Natural killer cell treated with Interleukin-12 subunit alpha and Interleukin-12 subunit beta and Interleukin-15 and Interleukin-18, amount 100 ng/mL, for 72 hours (primary cell): Measurements from ENCODE around the gene KIF15. TPM values are rescaled to one million over a fixed set of nuclear protein-coding genes. Genes with fewer than 3 reads are reported as not detected.
"Not testable (repeated sequence)": the region's sequence is repeated elsewhere in the genome, so short reads cannot be mapped to it uniquely, and the experiment has no call there.

ENCODE experiments used
- ATAC-seq, 2 donors: fragments of 150-1000 bp; cut with Tn5 transposase in 1 of 2; sonication (Bioruptor Pico), chemical (Tn5 transposase) in 1 of 2; 2 replicates each; pipeline ENCODE4 v1.10.0; 2021
- DNase-seq: peaks from one replicate; pipeline ENCODE4 v3.0.0; 2022; ENCODE audit warnings: low spot score
- H3K27ac Mint-ChIP-seq, 2 donors: 1 replicate in 1 of 2; 2 replicates in 1 of 2; pipeline ENCODE4 v1.8.0; 2022; ENCODE audit warnings: mixed read lengths in 2 of 2, mild to moderate bottlenecking in 1 of 2, moderate library complexity in 1 of 2
- H3K27me3 Mint-ChIP-seq, 2 donors: 1 replicate in 1 of 2; 2 replicates in 1 of 2; pipeline ENCODE4 v1.8.0; 2022; ENCODE audit warnings: mixed read lengths in 2 of 2
- H3K36me3 Mint-ChIP-seq: one replicate; pipeline ENCODE4 v1.8.0; 2022; ENCODE audit warnings: mixed read lengths
- H3K4me1 Mint-ChIP-seq, 2 donors: 1 replicate in 1 of 2; 2 replicates in 1 of 2; pipeline ENCODE4 v1.8.0; 2022; ENCODE audit warnings: low read depth in 2 of 2, mixed read lengths in 2 of 2, mild to moderate bottlenecking in 1 of 2
- H3K4me3 Mint-ChIP-seq: one replicate; pipeline ENCODE4 v1.8.0; 2022; ENCODE audit warnings: mixed read lengths
- H3K9me3 Mint-ChIP-seq: 2 replicates; pipeline ENCODE4 v1.8.0; 2022; ENCODE audit warnings: mixed read lengths
- total RNA-seq, 2 donors: library from RNA; stranded (reverse); gene quantifications; one replicate each; pipeline ENCODE4 v1.2.3, GENCODE V29; 2022

KIF15 gene
- total RNA-seq, 2 donors from 2014 or later = 12.3 to 27.2 TPM

DNA sequence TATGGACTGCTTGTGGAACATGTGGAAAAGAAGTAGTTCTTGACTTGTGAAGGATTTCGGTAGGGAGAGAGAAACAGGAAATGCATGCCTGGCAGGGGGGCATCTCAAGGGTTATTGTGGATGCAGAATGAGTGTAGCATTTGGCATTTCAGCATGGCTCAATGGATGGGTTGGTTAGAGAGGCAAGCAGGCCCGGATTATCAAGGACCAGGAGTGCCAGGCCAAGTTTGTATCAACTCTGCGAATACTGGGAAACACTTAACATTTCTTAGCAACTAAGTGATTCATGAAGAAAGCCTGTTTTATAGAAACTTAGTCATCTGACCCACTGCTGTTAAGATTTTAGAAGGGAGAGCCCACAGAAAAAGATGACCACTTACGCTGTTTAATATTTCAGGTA, 33.6 kb downstream of the KIF15 start:
- Mint-ChIP-seq H3K4me1 (no peaks in the 10 kb centered on the region), H3K9me3 (no peaks in the 10 kb centered on the region), H3K36me3 (no peaks in the 10 kb centered on the region), H3K27ac (no peak overlapping the region), H3K27me3 (no peaks in the 10 kb centered on the region), H3K4me3 (no peak overlapping the region)
- no peak for ATAC-seq
- no peak for DNase-seq

DNA sequence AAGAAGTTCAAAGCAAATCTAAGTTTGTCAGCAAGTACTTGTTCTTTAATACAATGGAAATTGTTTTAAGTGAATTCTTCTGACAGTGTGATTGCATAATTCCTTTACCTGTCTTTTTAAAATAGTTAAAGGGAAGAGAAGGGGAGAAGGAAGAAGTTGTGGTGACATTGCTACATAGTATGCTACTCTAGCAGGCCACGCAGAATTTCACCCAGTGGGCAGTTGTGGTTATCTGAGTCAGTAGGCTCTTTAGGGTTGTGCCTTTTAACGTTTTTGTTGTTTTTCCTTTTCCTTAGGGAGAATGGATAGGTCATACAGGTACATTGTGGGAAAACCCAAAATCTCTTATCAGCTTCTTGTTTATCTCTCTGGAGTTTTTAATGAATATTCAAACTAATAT, 40.4 kb downstream of the KIF15 start:
- no peak overlapping the region for H3K4me3 Mint-ChIP-seq
- ATAC-seq = no peak
- peaks cover 0 to 3% of the 10 kb centered on the region in 2 donors for H3K4me1 Mint-ChIP-seq
- peaks cover 6% of the 10 kb centered on the region for H3K36me3 Mint-ChIP-seq
- DNase-seq = no peak
- no peaks in the 10 kb centered on the region for H3K27me3 Mint-ChIP-seq
- no peak overlapping the region for H3K27ac Mint-ChIP-seq
- no peaks in the 10 kb centered on the region for H3K9me3 Mint-ChIP-seq

DNA sequence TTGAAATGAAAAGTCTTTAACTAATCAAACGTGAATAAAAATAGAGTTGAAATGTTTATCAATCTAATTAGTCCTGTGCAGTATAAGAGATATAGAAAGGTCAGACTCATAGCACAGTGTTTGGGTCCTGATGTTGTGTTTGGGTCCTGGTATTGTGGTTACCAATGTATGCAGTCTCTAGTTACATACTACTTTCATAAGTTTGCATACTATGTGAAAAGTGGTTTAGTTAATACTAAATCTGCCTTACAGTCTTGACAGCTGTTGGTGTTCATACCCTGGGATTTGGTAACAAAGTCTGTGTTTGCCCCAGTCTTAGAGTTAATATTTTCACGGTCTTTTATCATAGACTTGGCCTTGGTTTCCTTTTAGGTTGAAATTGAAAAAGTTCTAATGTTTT, 41.7 kb downstream of the KIF15 start:
- H3K9me3 Mint-ChIP-seq = no peaks in the 10 kb centered on the region
- no peak for ATAC-seq
- H3K27me3 Mint-ChIP-seq = no peaks in the 10 kb centered on the region
- no peak overlapping the region for H3K27ac Mint-ChIP-seq
- H3K4me3 Mint-ChIP-seq = no peak overlapping the region
- no peak for DNase-seq
- peaks cover 6% of the 10 kb centered on the region for H3K36me3 Mint-ChIP-seq
- peaks cover 0 to 3% of the 10 kb centered on the region in 2 donors for H3K4me1 Mint-ChIP-seq

DNA sequence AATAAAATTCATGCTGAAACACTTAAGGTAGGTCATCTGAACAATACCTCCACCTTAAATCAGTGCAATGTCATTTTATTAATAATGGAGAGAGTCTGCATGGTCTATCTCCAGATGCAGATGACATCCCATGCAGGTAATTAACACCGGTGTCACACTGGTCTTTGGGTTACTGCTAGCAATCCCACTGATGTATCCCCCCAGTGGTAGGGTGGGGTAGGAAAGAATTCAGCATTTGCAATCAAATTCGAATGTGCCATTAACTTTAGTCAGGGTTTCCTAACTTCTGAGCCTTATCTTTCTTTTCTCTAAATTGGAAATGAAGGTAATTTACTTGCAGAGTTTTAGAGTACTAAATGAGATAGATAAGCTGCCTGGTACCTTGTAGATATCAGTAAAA, 44.4 kb downstream of the KIF15 start:
- Mint-ChIP-seq H3K4me1 (peaks cover 0 to 3% of the 10 kb centered on the region in 2 donors), H3K9me3 (no peaks in the 10 kb centered on the region), H3K36me3 (peaks cover 6% of the 10 kb centered on the region), H3K27ac (no peak overlapping the region), H3K4me3 (no peak overlapping the region), H3K27me3 (no peaks in the 10 kb centered on the region)
- no peak for DNase-seq
- ATAC-seq = no peak

DNA sequence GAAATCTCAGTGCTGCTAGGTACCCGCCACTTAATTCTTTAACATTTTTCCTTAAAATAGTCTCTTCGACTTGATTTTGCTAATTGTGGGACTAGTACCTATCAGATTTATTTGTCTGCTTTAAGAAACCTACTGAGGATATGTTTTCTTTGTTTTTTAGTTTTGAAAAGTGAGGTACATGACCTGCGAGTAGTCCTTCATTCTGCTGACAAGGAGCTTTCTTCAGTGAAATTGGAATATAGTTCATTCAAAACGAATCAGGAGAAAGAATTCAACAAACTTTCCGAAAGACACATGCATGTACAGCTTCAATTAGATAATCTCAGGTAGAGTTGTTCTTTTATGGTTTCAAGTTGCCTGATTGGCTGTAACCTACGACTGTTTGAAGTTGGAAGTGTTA, 53.2 kb downstream of the KIF15 start:
- Mint-ChIP-seq H3K9me3 (peaks cover 3% of the 10 kb centered on the region), H3K27me3 (no peaks in the 10 kb centered on the region), H3K4me3 (no peak overlapping the region), H3K36me3 (peaks cover 24% of the 10 kb centered on the region), H3K4me1 (no peaks in the 10 kb centered on the region), H3K27ac (no peak overlapping the region)
- DNase-seq = no peak
- ATAC-seq = no peak

DNA sequence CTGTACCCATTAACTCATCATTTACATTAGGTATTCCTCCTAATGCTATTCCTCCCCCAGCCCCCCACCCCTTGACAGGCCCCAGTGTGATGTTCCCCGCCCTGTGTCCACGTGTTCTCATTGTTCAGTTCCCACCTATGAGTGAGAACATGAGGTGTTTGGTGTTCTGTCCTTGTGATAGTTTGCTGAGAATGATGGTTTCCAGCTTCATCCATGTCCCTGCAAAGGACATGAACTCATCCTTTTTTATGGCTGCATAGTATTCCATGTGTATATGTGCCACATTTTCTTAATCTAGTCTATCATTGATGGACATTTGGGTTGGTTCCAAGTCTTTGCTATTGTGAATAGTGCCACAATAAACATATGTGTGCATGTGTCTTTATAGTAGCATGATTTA, 54.7 kb downstream of the KIF15 start:
- not testable (repeated sequence) for DNase-seq, H3K4me3 Mint-ChIP-seq, H3K9me3 Mint-ChIP-seq, ATAC-seq, H3K27ac Mint-ChIP-seq, H3K4me1 Mint-ChIP-seq, H3K27me3 Mint-ChIP-seq
- H3K36me3 Mint-ChIP-seq = peaks cover 24% of the 10 kb centered on the region

DNA sequence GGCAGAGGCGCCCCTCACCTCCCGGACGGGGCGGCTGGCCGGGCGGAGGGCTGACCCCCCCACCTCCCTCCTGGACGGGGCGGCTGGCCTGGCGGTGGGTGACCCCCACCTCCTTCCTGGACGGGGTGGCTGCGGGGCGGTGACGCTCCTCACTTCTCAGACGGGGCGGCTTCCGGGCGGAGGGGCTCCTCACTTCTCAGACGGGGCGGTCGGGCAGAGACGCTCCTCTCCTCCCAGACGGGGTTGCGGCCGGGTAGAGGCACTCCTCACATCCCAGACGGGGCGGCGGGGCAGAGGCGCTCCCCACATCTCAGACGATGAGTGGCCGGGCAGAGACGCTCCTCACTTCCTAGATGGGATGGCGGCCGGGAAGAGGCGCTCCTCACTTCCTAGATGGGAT, 59.6 kb downstream of the KIF15 start:
- not testable (repeated sequence) for H3K9me3 Mint-ChIP-seq, H3K27ac Mint-ChIP-seq, DNase-seq, ATAC-seq, H3K27me3 Mint-ChIP-seq, H3K4me3 Mint-ChIP-seq, H3K4me1 Mint-ChIP-seq
- peaks cover 30% of the 10 kb centered on the region for H3K36me3 Mint-ChIP-seq

DNA sequence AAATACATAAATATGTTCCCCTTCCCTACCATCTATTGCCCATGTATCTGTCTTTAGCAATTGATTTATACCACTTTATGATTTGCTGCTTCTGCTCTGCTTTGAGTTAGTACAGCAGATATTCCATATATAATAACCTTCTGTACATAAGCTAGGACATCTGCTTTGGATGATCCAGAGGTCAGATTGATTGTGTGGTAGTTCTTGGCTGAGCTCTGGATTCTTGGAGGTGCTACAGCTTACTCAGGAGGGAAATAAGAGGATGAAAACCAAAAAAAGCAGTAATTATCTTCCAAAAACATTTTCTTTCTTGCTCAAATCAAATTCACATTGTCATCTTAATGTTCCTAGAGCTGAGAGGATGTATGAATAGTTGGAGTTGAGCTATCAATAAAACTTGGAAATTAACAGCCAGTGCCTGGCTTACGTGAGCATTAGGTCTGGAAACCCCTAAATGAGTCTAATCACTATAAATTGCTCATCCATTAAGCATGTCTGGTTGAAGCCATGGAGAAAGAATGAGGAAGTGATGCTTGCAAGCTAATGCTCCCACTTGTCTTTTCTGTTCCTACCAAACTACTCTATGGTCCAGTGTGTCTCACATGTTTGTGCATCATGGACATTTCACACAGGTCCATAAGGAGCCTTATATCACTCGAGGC, 63.8 kb downstream of the KIF15 start:
- no peaks in the 10 kb centered on the region for H3K9me3 Mint-ChIP-seq
- no peak for DNase-seq
- no peak overlapping the region for H3K4me3 Mint-ChIP-seq
- no peak for ATAC-seq
- peak overlapping the region in 1 of 2 donors; percentile 61 for H3K27ac Mint-ChIP-seq
- no peaks in the 10 kb centered on the region for H3K4me1 Mint-ChIP-seq
- peaks cover 6% of the 10 kb centered on the region for H3K36me3 Mint-ChIP-seq
- no peaks in the 10 kb centered on the region for H3K27me3 Mint-ChIP-seq

DNA sequence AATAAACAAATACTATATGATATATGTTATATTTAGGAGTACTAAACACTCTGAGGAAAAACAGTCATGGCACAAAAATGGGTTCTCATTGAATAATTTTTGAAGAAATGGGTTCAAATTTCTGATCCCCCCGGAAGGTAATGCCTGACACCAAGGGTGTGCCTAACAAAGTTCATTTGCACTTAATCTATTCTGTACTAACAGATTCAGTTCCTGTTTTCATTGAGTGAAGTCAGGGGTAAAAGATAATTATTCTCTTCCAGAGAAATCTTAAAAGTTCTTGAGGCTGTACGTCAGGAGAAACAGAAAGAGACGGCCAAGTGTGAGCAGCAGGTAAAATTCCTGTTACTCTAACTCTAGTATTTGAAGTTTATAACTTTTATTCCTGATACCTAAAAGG, 65.6 kb downstream of the KIF15 start:
- no peak for DNase-seq
- H3K27me3 Mint-ChIP-seq = no peaks in the 10 kb centered on the region
- no peak overlapping the region for H3K27ac Mint-ChIP-seq
- H3K9me3 Mint-ChIP-seq = no peaks in the 10 kb centered on the region
- peaks cover 6% of the 10 kb centered on the region for H3K36me3 Mint-ChIP-seq
- no peak overlapping the region for H3K4me3 Mint-ChIP-seq
- no peaks in the 10 kb centered on the region for H3K4me1 Mint-ChIP-seq
- ATAC-seq = no peak

DNA sequence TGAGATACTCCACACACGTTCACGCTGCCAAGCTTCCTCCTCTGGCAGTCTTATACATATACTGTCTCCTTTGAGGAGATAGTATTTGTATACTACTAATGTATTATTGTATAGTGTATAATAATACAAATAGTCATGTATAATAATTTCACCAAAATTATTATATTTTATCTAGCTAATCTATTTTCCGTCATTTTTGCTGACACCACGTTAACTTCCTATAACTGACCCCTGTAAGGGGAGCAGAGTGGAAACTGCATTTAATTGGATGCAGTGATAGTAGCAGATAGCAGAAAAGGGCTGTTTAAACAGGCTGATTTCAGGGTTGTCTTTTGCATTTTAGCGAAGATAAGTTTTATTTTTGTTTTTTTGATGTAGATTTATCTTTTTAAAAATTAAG, 69.6 kb downstream of the KIF15 start:
- Mint-ChIP-seq H3K9me3 (no peaks in the 10 kb centered on the region), H3K4me1 (no peaks in the 10 kb centered on the region), H3K36me3 (peaks cover 7% of the 10 kb centered on the region), H3K4me3 (no peak overlapping the region), H3K27ac (no peak overlapping the region), H3K27me3 (no peaks in the 10 kb centered on the region)
- no peak for DNase-seq
- no peak for ATAC-seq

DNA sequence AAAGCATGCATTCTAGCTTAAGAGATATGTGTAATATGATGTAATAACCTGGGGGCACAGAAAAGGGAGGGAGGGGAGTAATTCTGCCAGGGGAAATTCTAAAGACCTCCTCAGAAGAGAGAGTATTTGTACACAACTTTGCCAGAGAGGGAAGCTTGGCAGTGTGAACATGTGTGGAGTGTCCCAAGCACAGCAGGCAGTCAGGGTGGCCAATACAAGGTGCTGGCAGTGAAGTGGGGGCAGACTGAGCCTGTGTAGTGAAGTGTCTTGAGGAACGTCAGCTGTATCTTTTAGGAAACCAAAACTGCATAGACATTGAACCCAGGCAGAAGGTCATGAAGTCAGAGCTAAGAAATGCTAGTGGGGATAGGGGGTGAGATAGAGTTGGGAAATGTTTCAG, 70.4 kb downstream of the KIF15 start:
- no peak for ATAC-seq
- Mint-ChIP-seq H3K36me3 (peaks cover 15% of the 10 kb centered on the region), H3K4me1 (no peaks in the 10 kb centered on the region), H3K4me3 (no peak overlapping the region), H3K9me3 (peaks cover 6% of the 10 kb centered on the region), H3K27ac (no peak overlapping the region), H3K27me3 (no peaks in the 10 kb centered on the region)
- no peak for DNase-seq

DNA sequence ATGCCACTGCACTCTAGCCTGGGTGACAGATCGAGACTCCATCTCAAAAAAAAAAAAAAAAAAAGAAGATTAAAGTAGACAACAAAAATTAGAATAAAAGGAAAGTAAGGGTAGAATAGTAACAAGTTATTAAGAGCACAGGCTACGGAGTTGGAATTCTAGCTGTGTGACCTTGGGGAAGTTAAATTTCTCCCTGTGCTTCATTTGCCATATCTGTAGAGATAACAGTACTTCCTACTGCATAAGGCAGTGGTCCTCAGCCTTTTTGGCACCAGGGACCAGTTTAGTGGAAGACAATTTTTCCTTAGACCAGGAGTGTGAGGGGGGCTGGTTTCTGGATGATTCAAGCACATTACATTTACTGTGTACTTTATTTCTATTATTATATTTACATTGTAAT, 71.4 kb downstream of the KIF15 start:
- H3K27me3 Mint-ChIP-seq = no peaks in the 10 kb centered on the region
- no peak overlapping the region for H3K27ac Mint-ChIP-seq
- DNase-seq (no peak), ATAC-seq (no peak)
- H3K4me3 Mint-ChIP-seq = no peak overlapping the region
- H3K9me3 Mint-ChIP-seq = peaks cover 6% of the 10 kb centered on the region
- H3K4me1 Mint-ChIP-seq = no peaks in the 10 kb centered on the region
- H3K36me3 Mint-ChIP-seq = peaks cover 17% of the 10 kb centered on the region

DNA sequence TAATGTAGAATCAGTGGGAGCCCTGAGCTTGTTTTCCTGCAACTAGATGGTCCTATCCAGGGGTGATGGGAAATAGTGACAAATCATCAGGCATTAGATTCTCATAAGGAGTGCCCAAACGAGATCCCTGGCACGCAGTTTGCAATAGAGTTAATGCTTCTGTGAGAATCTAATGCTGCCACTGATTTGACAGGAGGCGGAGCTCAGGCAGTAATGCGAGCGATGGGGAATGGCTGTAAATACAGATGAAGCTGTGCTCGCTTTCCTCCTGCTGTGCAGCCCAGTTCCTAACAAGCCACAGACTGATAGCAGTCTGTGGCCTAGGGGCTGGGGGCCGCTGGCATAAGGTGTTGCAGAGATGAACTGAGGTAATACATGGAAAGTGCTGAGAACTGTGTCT, 71.8 kb downstream of the KIF15 start:
- Mint-ChIP-seq H3K27me3 (no peaks in the 10 kb centered on the region), H3K4me1 (no peaks in the 10 kb centered on the region), H3K36me3 (peaks cover 17% of the 10 kb centered on the region), H3K27ac (no peak overlapping the region), H3K9me3 (peaks cover 6% of the 10 kb centered on the region), H3K4me3 (no peak overlapping the region)
- ATAC-seq (no peak), DNase-seq (no peak)

DNA sequence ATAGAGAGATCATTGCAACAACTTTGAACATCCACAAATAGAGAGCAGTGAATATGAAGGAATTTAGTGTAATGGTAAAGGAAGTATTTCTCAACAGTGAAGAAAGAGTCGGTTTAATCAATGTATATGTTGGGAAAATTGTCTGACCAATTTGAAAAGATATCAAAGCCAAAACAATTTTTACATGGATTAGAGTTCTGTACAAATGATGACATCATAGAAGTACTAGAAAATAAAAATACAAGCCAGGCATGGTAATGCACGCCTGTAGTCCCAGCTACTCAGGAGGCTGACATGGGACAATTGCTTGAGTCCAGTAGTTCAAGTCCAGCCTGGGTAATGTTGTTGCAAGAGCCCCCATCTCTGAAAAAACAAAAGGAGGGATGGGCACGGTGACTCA, 74.1 kb downstream of the KIF15 start:
- Mint-ChIP-seq H3K4me1 (no peaks in the 10 kb centered on the region), H3K9me3 (peaks cover 6% of the 10 kb centered on the region), H3K4me3 (no peak overlapping the region), H3K27ac (no peak overlapping the region), H3K27me3 (no peaks in the 10 kb centered on the region), H3K36me3 (peaks cover 17% of the 10 kb centered on the region)
- DNase-seq (no peak), ATAC-seq (no peak)

DNA sequence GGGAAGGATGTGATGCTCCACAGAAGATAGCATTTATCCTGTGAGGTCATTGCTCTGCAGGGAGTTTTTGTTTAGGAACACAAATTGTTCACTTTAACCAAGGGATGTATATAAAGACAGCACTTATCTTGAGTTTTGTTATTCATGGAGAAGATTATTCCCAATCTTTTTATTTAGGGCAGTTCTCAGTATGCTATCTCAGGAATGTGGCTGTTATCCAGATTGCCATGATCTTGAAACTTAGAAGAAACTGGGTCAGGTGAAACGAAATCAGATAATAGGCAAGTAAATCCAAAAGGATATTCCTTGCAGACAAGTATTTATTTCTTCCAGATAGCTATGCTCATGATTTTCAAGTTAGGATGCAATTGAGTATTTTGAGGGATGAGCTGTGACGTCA, 80.8 kb downstream of the KIF15 start:
- Mint-ChIP-seq H3K27ac (no peak overlapping the region), H3K9me3 (no peaks in the 10 kb centered on the region), H3K4me1 (no peaks in the 10 kb centered on the region), H3K4me3 (no peak overlapping the region), H3K27me3 (no peaks in the 10 kb centered on the region), H3K36me3 (peaks cover 9% of the 10 kb centered on the region)
- DNase-seq (no peak), ATAC-seq (no peak)
